IgD-negative memory B cell (primary cell): ENCODE measurements around the gene HORMAD2. TPM values are rescaled to one million over a fixed set of nuclear protein-coding genes. Genes with fewer than 3 reads are reported as not detected.

Experiments used
- H3K27ac Mint-ChIP-seq, 3 donors: one replicate each; pipeline ENCODE4 v1.8.0; 2020 to 2022; ENCODE audit warnings: mild to moderate bottlenecking in 3 of 3, mixed read lengths in 3 of 3, moderate library complexity in 1 of 3
- H3K27me3 Mint-ChIP-seq: one replicate; pipeline ENCODE4 v1.8.0; 2021; ENCODE audit warnings: mixed read lengths
- H3K36me3 Mint-ChIP-seq: one replicate; pipeline ENCODE4 v1.8.0; 2020; ENCODE audit warnings: mild to moderate bottlenecking, mixed read lengths
- H3K4me1 Mint-ChIP-seq, 3 donors: one replicate each; pipeline ENCODE4 v1.8.0; 2020 to 2022; ENCODE audit warnings: mixed read lengths in 3 of 3, mild to moderate bottlenecking in 1 of 3
- H3K4me3 Mint-ChIP-seq, 4 donors: one replicate each; pipeline ENCODE4 v1.8.0; 2020 to 2022; ENCODE audit warnings: mild to moderate bottlenecking in 4 of 4, mixed read lengths in 4 of 4, moderate library complexity in 3 of 4
- H3K9me3 Mint-ChIP-seq, 3 donors: one replicate each; pipeline ENCODE4 v1.8.0; 2020 to 2021; ENCODE audit warnings: mixed read lengths in 3 of 3, mild to moderate bottlenecking in 1 of 3
- polyA plus RNA-seq: library from polyadenylated mRNA; unstranded; fragments of 300-500 nt; fragmentation: Illumina TruSeq; gene quantifications from one replicate; pipeline ENCODE4 v1.2.3, GENCODE V29; 2021

The HORMAD2 gene
- polyA plus RNA-seq, 1 donor from 2014 or later: not detected

DNA sequence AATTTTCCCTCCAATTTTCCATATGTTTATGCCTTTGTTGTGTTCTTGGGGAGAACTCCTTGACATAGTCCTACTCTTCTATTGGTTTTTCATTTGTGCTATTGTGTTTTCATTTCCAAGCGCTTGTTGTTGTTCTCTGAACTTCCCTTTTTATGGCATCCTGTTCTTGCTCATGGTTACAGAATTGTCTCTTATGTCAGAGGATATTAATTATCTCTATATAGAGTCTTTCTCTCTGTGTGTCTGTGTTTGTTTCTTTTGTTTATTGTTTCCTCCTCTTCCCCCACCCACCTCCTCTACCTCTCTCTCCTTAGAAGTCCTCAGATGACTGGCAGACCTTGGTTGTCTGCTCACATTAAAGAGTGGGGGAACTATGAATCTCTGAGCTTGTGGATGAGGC lies 69.9 kb downstream of the HORMAD2 start:
- H3K4me1 Mint-ChIP-seq: peaks cover 2 to 10% (median 10%) of the 10 kb centered on the region in 3 donors
- H3K9me3 Mint-ChIP-seq: no peaks in the 10 kb centered on the region
- no peaks in the 10 kb centered on the region for H3K36me3 Mint-ChIP-seq
- H3K4me3 Mint-ChIP-seq: no peak overlapping the region
- no peak overlapping the region for H3K27ac Mint-ChIP-seq
- H3K27me3 Mint-ChIP-seq: peaks cover 12% of the 10 kb centered on the region

DNA sequence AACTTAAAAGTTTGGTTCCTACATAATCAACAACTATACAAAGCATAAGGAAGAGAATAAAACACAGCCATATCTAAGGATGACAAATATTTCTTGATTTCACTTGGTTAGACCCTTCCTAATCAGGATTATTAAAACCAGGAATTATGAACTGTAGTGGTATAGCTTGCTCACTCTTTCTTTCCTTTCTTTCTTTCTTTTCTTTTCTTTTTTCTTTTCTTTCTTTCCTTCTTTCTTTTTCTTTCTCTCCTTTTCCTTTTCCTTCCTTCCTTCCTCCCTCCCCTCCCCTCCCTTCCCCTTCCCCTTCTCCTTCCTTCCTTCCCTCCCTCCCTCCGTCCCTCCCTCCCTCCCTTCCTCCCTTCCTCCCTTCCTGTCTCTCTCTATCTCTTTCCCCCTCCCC lies 78.0 kb downstream of the HORMAD2 start:
- peaks cover 5% of the 10 kb centered on the region for H3K27me3 Mint-ChIP-seq

DNA sequence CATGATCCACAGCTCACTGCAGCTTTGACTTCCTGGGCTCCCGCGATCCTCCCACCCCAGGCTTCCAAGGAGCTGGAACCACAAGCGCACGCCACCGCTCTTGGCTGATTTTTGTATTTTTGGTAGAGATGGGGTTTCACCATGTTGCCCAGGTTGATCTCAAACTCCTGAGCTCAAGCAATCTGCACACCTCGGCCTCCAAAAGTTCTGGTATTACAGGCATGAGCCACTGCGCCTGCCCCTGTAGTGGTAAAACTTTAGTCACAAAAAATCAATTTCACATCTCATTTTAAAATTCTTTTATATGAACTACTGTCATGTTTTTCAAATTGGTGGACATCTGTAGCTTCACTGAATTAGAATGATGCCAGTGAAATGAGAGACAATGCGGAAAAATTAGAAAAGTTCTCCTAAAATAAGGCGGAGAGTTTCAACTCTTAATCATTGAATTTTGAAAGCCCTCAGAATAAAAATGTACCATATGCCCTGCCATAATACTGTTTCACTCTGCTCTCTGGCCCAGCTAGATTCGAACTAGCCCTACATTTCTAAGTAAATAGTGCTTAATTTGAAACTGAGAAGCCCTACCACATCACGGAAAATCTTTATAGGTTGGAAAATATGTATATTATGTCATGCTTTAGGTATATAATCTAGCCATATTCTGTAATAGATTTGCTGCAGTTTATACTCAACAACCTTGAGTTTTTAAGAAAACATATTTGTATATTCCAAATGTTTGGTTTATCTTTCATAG lies 78.7 kb downstream of the HORMAD2 start:
- Mint-ChIP-seq H3K27me3 (peaks cover 5% of the 10 kb centered on the region), H3K4me1 (no peaks in the 10 kb centered on the region), H3K9me3 (no peaks in the 10 kb centered on the region), H3K36me3 (peaks cover 2% of the 10 kb centered on the region), H3K4me3 (no peak overlapping the region), H3K27ac (no peak overlapping the region)

More for the DNA sequence above, 78.0 kb downstream of the HORMAD2 start:
- Mint-ChIP-seq H3K4me3 (no peak overlapping the region), H3K4me1 (no peaks in the 10 kb centered on the region), H3K9me3 (no peaks in the 10 kb centered on the region), H3K27ac (no peak overlapping the region), H3K36me3 (peaks cover 2% of the 10 kb centered on the region)

DNA sequence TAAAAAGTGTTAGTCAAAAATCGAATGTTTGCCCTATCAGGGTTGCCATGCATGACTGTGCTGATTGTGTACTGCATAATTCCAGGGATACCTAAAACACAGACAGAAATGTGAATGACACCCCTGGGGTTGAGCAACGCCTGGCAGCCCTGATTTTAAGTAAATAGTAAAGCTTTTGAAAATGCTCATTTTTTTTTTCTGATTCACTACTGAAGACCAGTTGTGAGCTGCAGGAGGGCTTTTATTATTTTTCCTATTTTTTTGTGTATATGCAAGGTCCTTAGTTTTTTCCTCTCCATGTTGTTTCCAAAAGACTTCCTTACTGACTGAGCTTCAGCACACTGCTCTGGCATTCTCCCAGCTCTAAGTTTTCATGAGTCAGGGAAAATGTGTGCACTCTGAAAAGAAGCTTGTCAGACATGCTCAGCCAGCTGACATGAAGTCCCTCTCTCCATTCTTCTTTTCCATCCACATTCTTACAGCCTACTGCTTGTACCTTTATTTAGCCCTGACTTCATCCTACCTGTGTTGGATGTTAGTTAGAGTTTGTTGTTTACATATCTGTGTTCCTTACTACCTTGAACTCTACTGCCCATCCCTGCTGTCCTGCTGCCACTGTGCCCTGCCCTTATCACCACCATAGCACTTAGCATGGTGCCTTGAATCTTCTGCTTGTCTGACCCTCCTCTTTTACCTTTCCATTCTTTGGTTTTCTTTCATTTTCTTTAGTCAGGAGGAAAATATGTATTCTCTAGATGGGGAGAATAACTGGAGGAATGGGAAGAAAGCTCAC lies 79.5 kb downstream of the HORMAD2 start:
- no peak overlapping the region for H3K27ac Mint-ChIP-seq
- no peaks in the 10 kb centered on the region for H3K4me1 Mint-ChIP-seq
- H3K9me3 Mint-ChIP-seq: no peaks in the 10 kb centered on the region
- H3K4me3 Mint-ChIP-seq: no peak overlapping the region
- H3K27me3 Mint-ChIP-seq: peaks cover 5% of the 10 kb centered on the region
- H3K36me3 Mint-ChIP-seq: peaks cover 2% of the 10 kb centered on the region

DNA sequence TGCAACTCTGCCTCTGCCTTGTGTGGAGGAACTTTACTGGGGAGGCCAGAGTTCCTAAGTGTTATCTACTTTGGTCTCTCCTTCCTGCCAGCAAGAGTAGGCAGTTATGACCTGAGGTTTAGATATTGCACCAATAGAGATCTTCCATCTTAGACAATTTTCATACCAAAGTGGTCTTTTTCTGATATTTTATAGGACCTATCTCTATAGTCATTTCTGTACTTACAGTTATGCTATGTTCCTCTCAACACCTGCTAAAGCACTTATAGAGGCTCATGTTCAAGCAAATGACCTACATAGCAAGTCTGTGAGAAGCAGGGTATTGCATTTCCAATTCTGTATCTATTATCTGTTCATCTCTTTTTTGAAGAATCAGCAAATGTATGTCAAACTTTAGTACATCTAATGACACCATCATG lies 80.8 kb downstream of the HORMAD2 start:
- Mint-ChIP-seq H3K36me3 (no peaks in the 10 kb centered on the region), H3K4me1 (no peaks in the 10 kb centered on the region), H3K4me3 (no peak overlapping the region), H3K9me3 (no peaks in the 10 kb centered on the region), H3K27me3 (peaks cover 5% of the 10 kb centered on the region), H3K27ac (no peak overlapping the region)

DNA sequence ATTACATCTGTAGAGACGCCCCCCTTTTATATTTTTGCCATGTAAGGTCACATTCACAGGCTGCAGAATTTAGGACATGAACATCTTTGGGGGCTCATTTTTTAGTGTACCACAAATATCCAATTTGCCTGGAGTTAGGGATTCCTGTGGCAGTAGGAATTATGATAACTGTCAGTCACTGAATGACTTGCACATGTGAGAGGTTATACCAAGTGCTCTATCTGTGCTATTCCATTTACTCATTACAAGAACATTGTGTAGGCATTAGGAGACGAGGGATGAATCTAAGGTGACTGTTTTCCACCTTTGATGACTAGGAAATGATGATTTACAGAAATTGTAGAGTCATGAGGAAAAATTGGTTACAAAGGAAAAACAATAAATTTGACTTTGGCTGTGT lies 87.0 kb downstream of the HORMAD2 start:
- H3K4me3 Mint-ChIP-seq: no peak overlapping the region
- no peak overlapping the region for H3K27ac Mint-ChIP-seq
- H3K27me3 Mint-ChIP-seq: peaks cover 9% of the 10 kb centered on the region
- no peaks in the 10 kb centered on the region for H3K4me1 Mint-ChIP-seq
- no peaks in the 10 kb centered on the region for H3K9me3 Mint-ChIP-seq
- no peaks in the 10 kb centered on the region for H3K36me3 Mint-ChIP-seq

DNA sequence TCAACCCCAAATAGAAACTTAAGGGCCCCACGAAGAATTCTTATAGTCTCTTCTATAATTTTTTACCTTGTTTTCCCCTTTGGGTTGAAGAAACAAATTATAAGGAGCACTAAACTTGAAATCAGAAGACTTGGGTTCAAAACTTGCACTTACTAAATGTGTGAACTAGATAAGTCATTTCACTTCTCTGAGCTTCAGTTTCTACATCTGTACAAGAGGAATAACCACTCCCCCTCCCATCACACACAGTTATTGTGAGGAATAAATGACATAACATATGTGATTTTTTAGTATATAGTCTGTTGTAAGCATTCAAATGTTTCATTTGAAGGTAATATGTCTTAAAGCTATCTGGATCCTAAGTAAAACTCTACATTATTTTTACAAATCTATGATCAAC lies 87.5 kb downstream of the HORMAD2 start:
- H3K4me3 Mint-ChIP-seq: no peak overlapping the region
- peaks cover 10% of the 10 kb centered on the region for H3K27me3 Mint-ChIP-seq
- no peaks in the 10 kb centered on the region for H3K4me1 Mint-ChIP-seq
- H3K9me3 Mint-ChIP-seq: no peaks in the 10 kb centered on the region
- H3K36me3 Mint-ChIP-seq: no peaks in the 10 kb centered on the region
- H3K27ac Mint-ChIP-seq: no peak overlapping the region

DNA sequence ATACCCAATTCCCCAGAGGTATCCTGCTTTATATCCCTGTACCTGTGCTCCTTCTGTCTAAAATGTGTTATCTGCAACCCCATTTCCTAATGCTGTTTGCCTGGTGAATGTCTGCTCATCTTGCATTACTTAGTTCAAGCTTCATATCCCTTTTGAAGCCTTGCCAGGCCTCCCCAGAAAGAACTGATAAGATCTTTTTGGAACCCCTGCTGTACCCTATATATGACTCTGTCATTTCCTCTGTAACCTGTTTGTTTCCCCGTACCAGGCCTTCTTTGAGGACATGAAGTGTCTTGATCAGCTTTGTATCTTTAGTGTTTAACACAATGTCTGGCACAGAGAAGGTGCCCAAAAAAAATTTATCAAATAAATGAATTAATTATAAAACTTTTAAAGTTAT lies 88.7 kb downstream of the HORMAD2 start:
- H3K27ac Mint-ChIP-seq: no peak overlapping the region
- H3K4me3 Mint-ChIP-seq: no peak overlapping the region
- H3K4me1 Mint-ChIP-seq: no peaks in the 10 kb centered on the region
- H3K27me3 Mint-ChIP-seq: peaks cover 10% of the 10 kb centered on the region
- H3K36me3 Mint-ChIP-seq: no peaks in the 10 kb centered on the region
- no peaks in the 10 kb centered on the region for H3K9me3 Mint-ChIP-seq

DNA sequence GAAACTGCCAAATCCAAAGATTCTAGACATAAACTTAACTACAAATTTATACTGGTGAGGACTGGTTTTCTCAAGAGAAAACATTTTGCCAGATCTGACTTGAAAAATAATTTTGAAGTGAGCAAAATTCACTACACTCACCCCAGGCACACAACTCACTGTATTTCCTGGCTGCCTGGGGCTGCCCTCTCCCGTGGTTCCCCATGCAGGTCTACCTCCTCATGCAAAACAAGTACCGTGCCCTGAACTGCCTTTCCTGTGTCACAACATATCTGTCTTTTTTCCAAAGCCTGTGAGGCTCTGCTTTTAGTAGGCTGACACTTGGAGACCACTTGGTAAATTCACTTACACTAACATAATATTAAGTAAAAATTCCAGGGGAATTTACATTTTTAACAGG lies 89.9 kb downstream of the HORMAD2 start:
- Mint-ChIP-seq H3K4me3 (no peak overlapping the region), H3K36me3 (no peaks in the 10 kb centered on the region), H3K27ac (no peak overlapping the region), H3K27me3 (peaks cover 11% of the 10 kb centered on the region), H3K9me3 (no peaks in the 10 kb centered on the region), H3K4me1 (no peaks in the 10 kb centered on the region)

DNA sequence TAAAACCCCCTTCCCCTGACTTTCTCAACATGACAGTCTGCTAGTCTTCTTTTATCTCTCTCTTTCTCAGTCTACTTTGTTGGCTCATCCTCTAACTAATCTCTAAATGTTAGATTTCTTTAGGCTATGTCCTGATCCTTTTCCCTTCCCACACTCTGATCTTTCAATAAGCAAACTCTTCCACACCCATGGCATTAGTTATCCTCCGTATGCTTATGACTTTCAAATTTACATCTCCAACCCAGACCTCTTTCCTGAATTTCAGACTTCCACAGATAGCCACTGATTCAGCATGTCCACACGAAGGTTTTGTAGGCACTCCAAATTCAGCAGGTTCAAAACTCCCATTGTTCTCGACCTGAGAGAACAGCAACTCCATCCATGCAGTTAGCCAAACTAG lies 90.7 kb downstream of the HORMAD2 start:
- Mint-ChIP-seq H3K36me3 (no peaks in the 10 kb centered on the region), H3K9me3 (no peaks in the 10 kb centered on the region), H3K27ac (no peak overlapping the region)

DNA sequence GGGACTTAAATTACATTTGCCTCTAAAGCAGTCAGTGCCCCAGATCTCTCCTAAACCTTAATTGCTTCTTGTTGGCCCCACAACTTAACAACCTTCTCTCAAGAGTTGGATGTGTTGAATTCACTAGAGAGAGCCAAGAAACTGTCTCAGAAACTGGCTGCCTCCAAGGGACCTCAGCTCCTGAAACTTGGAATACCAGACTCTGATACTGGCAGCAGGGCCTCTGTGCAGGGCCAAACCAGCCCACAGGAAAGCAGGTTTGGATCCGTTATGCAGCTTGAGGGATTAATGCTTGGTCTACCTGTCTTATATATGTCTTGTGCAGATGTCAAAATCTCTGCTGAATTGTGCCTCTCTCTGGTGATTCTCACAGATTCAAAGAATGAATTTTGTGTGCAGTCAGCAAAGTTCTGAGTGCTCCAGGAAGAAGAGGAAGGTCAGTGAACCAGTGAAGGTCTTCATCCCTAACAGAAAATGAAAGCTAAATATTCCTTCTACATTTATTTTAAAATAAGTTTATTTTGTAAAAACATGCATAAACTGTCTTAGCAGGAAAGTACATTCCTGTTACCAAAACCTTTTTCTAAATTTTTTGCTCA lies 95.5 kb downstream of the HORMAD2 start:
- no peaks in the 10 kb centered on the region for H3K36me3 Mint-ChIP-seq

More for the DNA sequence above, 90.7 kb downstream of the HORMAD2 start:
- Mint-ChIP-seq H3K4me3 (no peak overlapping the region), H3K4me1 (no peaks in the 10 kb centered on the region), H3K27me3 (peaks cover 11% of the 10 kb centered on the region)

DNA sequence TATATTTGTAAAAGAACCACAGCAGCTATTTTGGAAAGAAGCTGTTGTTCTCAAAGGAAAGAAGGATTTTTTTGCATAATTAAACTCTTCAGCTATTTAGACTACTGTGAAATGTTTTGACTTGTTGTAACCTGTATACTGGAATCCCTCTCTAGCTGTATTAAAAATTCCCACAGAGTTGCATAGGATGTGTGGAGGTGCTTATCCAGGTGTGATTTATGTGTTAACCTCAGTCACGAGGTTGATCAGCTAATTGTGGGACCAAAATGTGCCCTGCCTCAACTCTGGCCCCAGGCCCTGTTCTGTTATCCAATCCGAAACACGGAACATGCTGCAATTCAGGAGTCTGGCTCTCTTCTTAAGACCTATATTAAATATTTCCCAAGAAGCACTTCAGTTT lies 96.2 kb downstream of the HORMAD2 start:
- Mint-ChIP-seq H3K36me3 (no peaks in the 10 kb centered on the region), H3K9me3 (no peaks in the 10 kb centered on the region), H3K4me3 (no peak overlapping the region), H3K27ac (no peak overlapping the region), H3K27me3 (peaks cover 6% of the 10 kb centered on the region), H3K4me1 (no peaks in the 10 kb centered on the region)

More for the DNA sequence above, 95.5 kb downstream of the HORMAD2 start:
- Mint-ChIP-seq H3K9me3 (no peaks in the 10 kb centered on the region), H3K27me3 (peaks cover 3% of the 10 kb centered on the region), H3K4me1 (no peaks in the 10 kb centered on the region), H3K4me3 (no peak overlapping the region), H3K27ac (no peak overlapping the region)

DNA sequence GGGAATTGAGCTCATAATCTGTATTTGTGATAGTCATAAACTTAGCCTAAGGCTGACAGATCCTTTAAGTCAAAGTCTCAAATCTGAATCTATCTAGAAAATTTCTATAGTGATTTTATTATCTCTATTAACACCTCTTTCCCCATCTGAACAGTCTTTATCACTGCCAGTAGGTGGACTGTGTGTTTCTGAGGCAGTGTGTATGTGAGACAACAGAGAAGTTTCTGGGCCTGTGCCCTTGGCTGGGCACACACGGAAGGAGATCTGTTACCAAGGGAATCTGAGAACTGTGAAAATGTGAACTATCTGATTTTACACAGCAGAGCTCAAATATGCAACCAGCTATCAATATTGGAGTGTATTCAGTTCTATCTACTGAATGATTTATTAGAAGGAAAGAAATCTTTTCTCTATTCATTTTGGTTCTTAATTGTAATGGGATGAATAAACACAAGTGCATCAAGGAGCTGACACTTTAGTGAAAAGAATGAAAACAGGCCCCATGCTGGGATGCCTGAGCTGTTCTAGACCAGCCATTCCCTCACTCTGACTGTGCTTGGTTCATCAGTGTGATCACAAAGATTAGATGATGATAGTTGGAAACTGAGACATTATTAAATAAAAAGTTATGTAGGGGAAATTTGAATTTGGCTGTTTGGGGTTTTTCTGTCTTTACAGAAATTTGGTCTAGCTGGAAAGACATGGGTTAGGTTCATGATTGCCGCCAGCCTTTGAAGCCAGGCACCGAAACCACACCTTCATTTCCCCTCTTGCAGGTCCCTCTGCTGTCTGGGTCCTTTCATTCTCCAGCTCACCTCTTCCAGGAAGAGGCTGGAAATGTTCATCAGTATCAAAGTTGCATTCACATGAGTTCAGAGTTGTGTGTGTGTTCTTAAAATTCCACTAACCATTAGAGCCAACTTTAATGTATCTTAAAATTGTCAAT lies 98.2 kb downstream of the HORMAD2 start:
- H3K4me3 Mint-ChIP-seq: no peak overlapping the region
- no peaks in the 10 kb centered on the region for H3K36me3 Mint-ChIP-seq
- no peaks in the 10 kb centered on the region for H3K4me1 Mint-ChIP-seq
- peaks cover 11% of the 10 kb centered on the region for H3K27me3 Mint-ChIP-seq
- H3K27ac Mint-ChIP-seq: peak overlapping the region in 1 of 3 donors; percentile 16
- H3K9me3 Mint-ChIP-seq: no peaks in the 10 kb centered on the region

DNA sequence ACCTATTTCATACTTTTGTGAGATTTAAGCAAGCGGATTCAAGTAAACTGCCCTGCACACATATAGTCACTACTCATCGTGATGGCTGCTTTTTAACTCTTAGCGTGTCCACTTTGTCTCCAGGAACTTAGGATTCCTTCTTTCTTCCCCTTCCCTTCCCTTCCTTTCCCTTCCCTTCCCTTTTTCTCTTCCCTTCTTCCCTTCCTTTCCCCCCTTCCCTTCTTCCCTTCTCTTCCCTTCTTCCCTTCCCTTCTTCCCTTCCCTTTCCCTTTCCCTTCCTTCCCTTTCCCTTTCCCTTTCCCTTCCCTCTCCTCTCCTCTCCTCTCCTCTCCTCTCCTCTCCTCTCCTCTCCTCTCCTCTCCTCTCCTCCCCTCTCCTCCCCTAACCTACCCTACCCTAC lies 100.4 kb downstream of the HORMAD2 start:
- no peaks in the 10 kb centered on the region for H3K4me1 Mint-ChIP-seq
- H3K27ac Mint-ChIP-seq: no peak overlapping the region
- H3K9me3 Mint-ChIP-seq: no peaks in the 10 kb centered on the region
- H3K27me3 Mint-ChIP-seq: peaks cover 9% of the 10 kb centered on the region
- H3K36me3 Mint-ChIP-seq: no peaks in the 10 kb centered on the region
- H3K4me3 Mint-ChIP-seq: no peak overlapping the region
